CD4-positive, alpha-beta T cell (primary cell): Measurements from ENCODE around the gene KRTAP19-7. TPM values are rescaled to one million over a fixed set of nuclear protein-coding genes. Genes with fewer than 3 reads are reported as not detected.

Experiments
- ATAC-seq: fragments of 200-7000 bp; cut with Tn5 transposase; one replicate; pipeline ENCODE4 v1.10.0; 2022; ENCODE audit warnings: mild to moderate bottlenecking; ENCODE audit not compliant: poor library complexity
- CTCF ChIA-PET: fragments of 350-600 bp; sonication (Branson Sonifier 250); formaldehyde crosslinking; loops from one replicate; lab custom pipeline; 2021; ENCODE audit warnings: antibody characterized with exemption, inconsistent platforms; lab: Charles Lee
- POLR2A ChIA-PET: fragments of 350-600 bp; sonication (Branson Sonifier 250); formaldehyde crosslinking; loops from one replicate; lab custom pipeline; 2021; ENCODE audit warnings: antibody characterized with exemption, inconsistent platforms; lab: Charles Lee
- DNase-seq, 14 experiments: peaks; one replicate each; pipeline ENCODE4 v3.0.0-alpha.2; 2013 to 2020; ENCODE audit warnings: mixed read lengths in 2 of 14
- H3K27ac ChIP-seq, 2 donors: one replicate each; pipeline versions ENCODE4 v1.5.1 to v1.7.0; 2013; ENCODE audit warnings: low read length in 2 of 2, low read depth in 1 of 2, mild to moderate bottlenecking in 1 of 2
- H3K27me3 ChIP-seq, 2 experiments: 1 replicate in 1 of 2; 2 replicates in 1 of 2; pipeline versions ENCODE4 v1.6.1 to v1.7.0; 2013; ENCODE audit warnings: low read length in 2 of 2, control low read depth in 1 of 2, mild to moderate bottlenecking in 1 of 2, moderate library complexity in 1 of 2; ENCODE audit not compliant: insufficient read depth in 2 of 2, control insufficient read depth in 1 of 2
- H3K36me3 ChIP-seq: one replicate; pipeline ENCODE4 v1.6.1; 2013; ENCODE audit warnings: low read length, control low read depth; ENCODE audit not compliant: insufficient read depth
- H3K4me1 ChIP-seq: one replicate; pipeline ENCODE4 v1.6.1; 2013; ENCODE audit warnings: low read length, control low read depth; ENCODE audit not compliant: insufficient read depth
- H3K4me3 ChIP-seq: one replicate; pipeline ENCODE4 v1.5.1; 2013; ENCODE audit warnings: mild to moderate bottlenecking, low read length, moderate library complexity
- H3K9me3 ChIP-seq, 2 experiments: 1 replicate in 1 of 2; 2 replicates in 1 of 2; pipeline versions ENCODE4 v1.6.1 to v1.7.0; 2013; ENCODE audit warnings: low read length in 2 of 2, mild to moderate bottlenecking in 2 of 2, control low read depth in 1 of 2, moderate library complexity in 1 of 2; ENCODE audit not compliant: control insufficient read depth in 1 of 2, insufficient read depth in 1 of 2
- H3K27ac Mint-ChIP-seq: one replicate; pipeline ENCODE4 v1.8.0; 2020; ENCODE audit warnings: mixed read lengths
- H3K27me3 Mint-ChIP-seq: one replicate; pipeline ENCODE4 v1.8.0; 2021; ENCODE audit warnings: mixed read lengths
- H3K36me3 Mint-ChIP-seq: one replicate; pipeline ENCODE4 v1.8.0; 2021; ENCODE audit warnings: low read depth, mixed read lengths
- H3K4me1 Mint-ChIP-seq: one replicate; pipeline ENCODE4 v1.8.0; 2021; ENCODE audit warnings: low read depth, mixed read lengths
- H3K4me3 Mint-ChIP-seq: one replicate; pipeline ENCODE4 v1.8.0; 2020; ENCODE audit warnings: mild to moderate bottlenecking, mixed read lengths
- H3K9me3 Mint-ChIP-seq: one replicate; pipeline ENCODE4 v1.8.0; 2020; ENCODE audit warnings: mixed read lengths
- intact Hi-C, 2 experiments: fragments of 100-400 bp; cut with DNase I in 1 of 2; cut with micrococcal nuclease in 1 of 2; formaldehyde crosslinking; loops; one replicate each; pipeline versions ENCODE4 v1.15.1 to v1.9.0; 2023 to 2025; cut with DNase I, micrococcal nuclease
- polyA plus RNA-seq, 2 donors: library from polyadenylated mRNA; unstranded; fragments of 120-200 nt; gene quantifications; one replicate each; pipeline ENCODE4 v1.2.1, GENCODE V29; 2013
- total RNA-seq, 174 experiments: library from RNA in 2 of 174; stranded (reverse) in 2 of 174; gene quantifications; one replicate each; pipeline ENCODE4 v1.2.3 and lab custom pipeline; 2021 to 2026
- TF ChIP-seq, protein P1 (sequence below): fragments of 200-600 bp; IDR thresholded peaks from one replicate; pipeline ENCODE4 v1.8.0; 2022; ENCODE audit warnings: antibody characterized with exemption, mild to moderate bottlenecking

Gene KRTAP19-7
- total RNA-seq (not detected), total RNA-seq (lab: John Stamatoyannopoulos, UW) (0 to 0.11 (median 0) reads per million in 172 experiments)
- not detected for polyA plus RNA-seq (2013, experiment 1 of 2)
- polyA plus RNA-seq (2013, experiment 2 of 2), result not detected

GRCh38 chr21:30561264-30561895, at the start of gene KRTAP19-7:
Gene KRTAP19-7, minus strand, starts transcription at chr21:30561314. Its CDS starts 25 bp downstream, at chr21:30561289.
- H3K27ac ChIP-seq, result no peak within 1 kb of the TSS
- no peak within 1 kb of the TSS for H3K4me3 ChIP-seq
- no peaks in the 10 kb centered on the region for H3K36me3 Mint-ChIP-seq
- H3K27me3 Mint-ChIP-seq, result no peaks in the 10 kb centered on the region
- no peaks in the 10 kb centered on the region for H3K4me1 ChIP-seq
- no peaks in the 10 kb centered on the region for H3K4me1 Mint-ChIP-seq
- no peak within 1 kb of the TSS for H3K27ac Mint-ChIP-seq
- ChIA-PET CTCF (no interaction called here), POLR2A (no interaction called here)
- no peaks in the 10 kb centered on the region for H3K36me3 ChIP-seq
- no peaks in the 10 kb centered on the region for H3K9me3 ChIP-seq
- H3K9me3 Mint-ChIP-seq, result no peaks in the 10 kb centered on the region
- no peaks in the 10 kb centered on the region for H3K27me3 ChIP-seq
- ATAC-seq (no peak), DNase-seq (no peak)
- TF ChIP-seq, protein P1, sequence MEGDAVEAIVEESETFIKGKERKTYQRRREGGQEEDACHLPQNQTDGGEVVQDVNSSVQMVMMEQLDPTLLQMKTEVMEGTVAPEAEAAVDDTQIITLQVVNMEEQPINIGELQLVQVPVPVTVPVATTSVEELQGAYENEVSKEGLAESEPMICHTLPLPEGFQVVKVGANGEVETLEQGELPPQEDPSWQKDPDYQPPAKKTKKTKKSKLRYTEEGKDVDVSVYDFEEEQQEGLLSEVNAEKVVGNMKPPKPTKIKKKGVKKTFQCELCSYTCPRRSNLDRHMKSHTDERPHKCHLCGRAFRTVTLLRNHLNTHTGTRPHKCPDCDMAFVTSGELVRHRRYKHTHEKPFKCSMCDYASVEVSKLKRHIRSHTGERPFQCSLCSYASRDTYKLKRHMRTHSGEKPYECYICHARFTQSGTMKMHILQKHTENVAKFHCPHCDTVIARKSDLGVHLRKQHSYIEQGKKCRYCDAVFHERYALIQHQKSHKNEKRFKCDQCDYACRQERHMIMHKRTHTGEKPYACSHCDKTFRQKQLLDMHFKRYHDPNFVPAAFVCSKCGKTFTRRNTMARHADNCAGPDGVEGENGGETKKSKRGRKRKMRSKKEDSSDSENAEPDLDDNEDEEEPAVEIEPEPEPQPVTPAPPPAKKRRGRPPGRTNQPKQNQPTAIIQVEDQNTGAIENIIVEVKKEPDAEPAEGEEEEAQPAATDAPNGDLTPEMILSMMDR, result no peak
- no peak within 1 kb of the TSS for H3K4me3 Mint-ChIP-seq
- intact Hi-C loops, result no loop called here

DNA sequence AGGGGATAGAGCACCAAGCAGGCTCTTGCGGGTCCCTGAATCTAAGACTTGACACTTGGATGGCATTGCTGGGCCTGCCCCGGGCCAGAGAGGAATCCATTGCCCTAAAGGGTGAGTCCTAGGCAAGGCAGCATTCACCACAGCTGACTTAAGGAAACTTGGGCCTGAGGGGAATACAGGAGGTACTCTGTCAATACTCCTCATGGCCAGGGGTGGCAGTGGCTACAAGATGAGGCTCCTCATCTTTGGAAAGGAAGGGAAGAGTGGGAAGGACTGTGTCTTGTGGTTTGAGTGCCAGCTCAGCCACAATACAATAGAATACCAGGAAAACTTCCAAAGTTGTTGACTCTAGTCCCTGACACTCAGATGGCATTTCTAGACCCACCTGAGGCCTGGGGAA, 44.9 kb upstream of the KRTAP19-7 start:
- Mint-ChIP-seq H3K9me3 (peaks cover 10% of the 10 kb centered on the region), H3K36me3 (no peaks in the 10 kb centered on the region), H3K4me3 (no peak overlapping the region), H3K27ac (no peak overlapping the region), H3K4me1 (no peaks in the 10 kb centered on the region), H3K27me3 (no peaks in the 10 kb centered on the region)
- POLR2A ChIA-PET, result no interaction called here
- Histone ChIP-seq H3K4me3 (no peak overlapping the region), H3K36me3 (no peaks in the 10 kb centered on the region), H3K27ac (no peak overlapping the region), H3K27me3 (peaks cover 0 to 3% of the 10 kb centered on the region in 2 experiments), H3K9me3 (no peaks in the 10 kb centered on the region), H3K4me1 (no peaks in the 10 kb centered on the region)
- intact Hi-C loops, result no loop called here
- DNase-seq (no peak), ATAC-seq (no peak)
- TF ChIP-seq, protein P1, result no peak
- CTCF ChIA-PET, result no interaction called here

DNA sequence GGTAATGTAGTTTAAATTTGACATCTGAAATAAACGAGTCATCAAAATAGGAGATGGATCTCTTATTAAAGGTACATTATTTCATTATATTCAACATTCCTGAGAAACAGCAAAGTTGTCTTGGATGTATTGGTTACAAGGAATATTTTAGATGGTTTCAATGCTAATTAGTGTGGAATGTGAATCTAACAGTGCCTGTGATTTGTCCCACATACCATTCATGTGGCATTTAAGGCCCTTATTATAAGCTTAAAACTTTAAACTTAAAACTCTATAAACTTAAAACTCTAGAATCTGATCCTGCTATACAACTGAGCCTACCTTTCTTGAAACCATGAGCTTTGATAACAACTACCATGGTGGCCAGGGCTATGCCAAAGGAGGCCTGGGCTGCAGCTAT, 39.7 kb upstream of the KRTAP19-7 start, which contains the start of gene KRTAP22-1:
Gene KRTAP22-1 (plus strand): TSS at position 301 of the 400 bp plus-strand sequence.
- TF ChIP-seq, protein P1, result no peak
- H3K27me3 ChIP-seq, result peaks cover 0 to 3% of the 10 kb centered on the region in 2 experiments
- Mint-ChIP-seq H3K9me3 (no peaks in the 10 kb centered on the region), H3K27ac (no peak within 1 kb of the TSS), H3K27me3 (no peaks in the 10 kb centered on the region), H3K36me3 (no peaks in the 10 kb centered on the region), H3K4me3 (no peak within 1 kb of the TSS), H3K4me1 (no peaks in the 10 kb centered on the region)
- ChIA-PET POLR2A (no interaction called here), CTCF (no interaction called here)
- no peak within 1 kb of the TSS for H3K27ac ChIP-seq
- H3K4me3 ChIP-seq, result no peak within 1 kb of the TSS
- no peaks in the 10 kb centered on the region for H3K36me3 ChIP-seq
- ATAC-seq (no peak), DNase-seq (no peak)
- no peaks in the 10 kb centered on the region for H3K4me1 ChIP-seq
- peaks cover 0 to 3% of the 10 kb centered on the region in 2 experiments for H3K9me3 ChIP-seq
- intact Hi-C loops, result no loop called here
